Endothelial cell (in vitro differentiated cells): Measurements from ENCODE around the gene SERBP1. TPM values are rescaled to one million over a fixed set of nuclear protein-coding genes. Genes with fewer than 3 reads are reported as not detected.

ENCODE experiments used
- DNase-seq: peaks from one replicate; pipeline ENCODE4 v3.0.0; 2021; ENCODE audit warnings: low spot score
- H3K27ac Mint-ChIP-seq: one replicate; pipeline ENCODE4 v1.8.0; 2021; ENCODE audit warnings: mixed read lengths, inconsistent platforms; ENCODE audit not compliant: unreplicated experiment
- H3K27me3 Mint-ChIP-seq: one replicate; pipeline ENCODE4 v1.8.0; 2021; ENCODE audit warnings: mild to moderate bottlenecking, moderate library complexity, mixed read lengths, inconsistent platforms; ENCODE audit not compliant: unreplicated experiment
- H3K36me3 Mint-ChIP-seq: one replicate; pipeline ENCODE4 v1.8.0; 2021; ENCODE audit warnings: mild to moderate bottlenecking, low read depth, mixed read lengths, inconsistent platforms; ENCODE audit not compliant: unreplicated experiment
- H3K4me1 Mint-ChIP-seq: one replicate; pipeline ENCODE4 v1.8.0; 2021; ENCODE audit warnings: mild to moderate bottlenecking, mixed read lengths, inconsistent platforms; ENCODE audit not compliant: unreplicated experiment
- H3K4me3 Mint-ChIP-seq: one replicate; pipeline ENCODE4 v1.8.0; 2021; ENCODE audit warnings: mild to moderate bottlenecking, mixed read lengths, inconsistent platforms; ENCODE audit not compliant: unreplicated experiment
- H3K9me3 Mint-ChIP-seq: one replicate; pipeline ENCODE4 v1.8.0; 2021; ENCODE audit warnings: mixed read lengths, inconsistent platforms; ENCODE audit not compliant: unreplicated experiment
- CTCF ChIP-seq: fragments of 200-600 bp; sonication (generic); IDR thresholded peaks from one replicate; pipeline ENCODE4 v1.5.0; 2021; ENCODE audit warnings: antibody characterized with exemption; ENCODE audit not compliant: unreplicated experiment
- total RNA-seq: library from RNA; stranded (reverse); fragmentation: NEBNext Ultra II Directional; extraction: Animal tissue kit (Norgen Biotek cat#: 25700); gene quantifications from one replicate; pipeline ENCODE4 v1.2.1, GENCODE V29; 2021; ENCODE audit not compliant: unreplicated experiment

The SERBP1 gene
- total RNA-seq, 1 donor from 2014 or later, result 169 TPM

GRCh38 chr1:67399199-67399993 is 30.8 kb downstream of the SERBP1 start:
- Mint-ChIP-seq H3K4me1 (peaks cover 3% of the 10 kb centered on the region), H3K9me3 (no peaks in the 10 kb centered on the region), H3K27ac (no peak overlapping the region), H3K36me3 (no peaks in the 10 kb centered on the region), H3K27me3 (peaks cover 6% of the 10 kb centered on the region), H3K4me3 (no peak overlapping the region)
- DNase-seq, result no peak
- TF ChIP-seq CTCF, result no peak

- no peak for DNase-seq
- Mint-ChIP-seq H3K4me3 (no peak overlapping the region), H3K9me3 (no peaks in the 10 kb centered on the region), H3K27ac (no peak overlapping the region), H3K4me1 (peaks cover 8% of the 10 kb centered on the region), H3K27me3 (peaks cover 2% of the 10 kb centered on the region), H3K36me3 (peaks cover 4% of the 10 kb centered on the region)
- TF ChIP-seq CTCF, result no peak
These were observed 35.7 kb downstream of the SERBP1 start for GRCh38 chr1:67394548-67394947.

- Mint-ChIP-seq H3K4me1 (peaks cover 4% of the 10 kb centered on the region), H3K27ac (no peak overlapping the region), H3K36me3 (peaks cover 4% of the 10 kb centered on the region), H3K4me3 (no peak overlapping the region), H3K9me3 (no peaks in the 10 kb centered on the region), H3K27me3 (peaks cover 2% of the 10 kb centered on the region)
- no peak for TF ChIP-seq CTCF
- no peak for DNase-seq
These were observed 36.5 kb downstream of the SERBP1 start for GRCh38 chr1:67393737-67394136.

GRCh38 chr1:67393240-67393639 is 37.0 kb downstream of the SERBP1 start:
- Mint-ChIP-seq H3K4me3 (no peak overlapping the region), H3K36me3 (peaks cover 4% of the 10 kb centered on the region), H3K27ac (no peak overlapping the region), H3K27me3 (peaks cover 2% of the 10 kb centered on the region), H3K9me3 (no peaks in the 10 kb centered on the region), H3K4me1 (peaks cover 4% of the 10 kb centered on the region)
- no peak for DNase-seq
- TF ChIP-seq CTCF, result no peak

- H3K36me3 Mint-ChIP-seq, result peaks cover 13% of the 10 kb centered on the region
- TF ChIP-seq CTCF, result no peak
- no peaks in the 10 kb centered on the region for H3K9me3 Mint-ChIP-seq
- no peak overlapping the region for H3K4me3 Mint-ChIP-seq
- no peak overlapping the region for H3K27ac Mint-ChIP-seq
- peaks cover 4% of the 10 kb centered on the region for H3K4me1 Mint-ChIP-seq
- DNase-seq, result no peak
- H3K27me3 Mint-ChIP-seq, result no peaks in the 10 kb centered on the region
These were observed 39.9 kb downstream of the SERBP1 start for GRCh38 chr1:67390041-67390887.
